ENCODE data around the gene HOXB3. TPM values are rescaled to one million over a fixed set of nuclear protein-coding genes. Genes with fewer than 3 reads are reported as not detected.

Gene HOXB3
- total RNA-seq, 2 donors from 2014 or later, result 26.8 to 33.3 TPM

DNA sequence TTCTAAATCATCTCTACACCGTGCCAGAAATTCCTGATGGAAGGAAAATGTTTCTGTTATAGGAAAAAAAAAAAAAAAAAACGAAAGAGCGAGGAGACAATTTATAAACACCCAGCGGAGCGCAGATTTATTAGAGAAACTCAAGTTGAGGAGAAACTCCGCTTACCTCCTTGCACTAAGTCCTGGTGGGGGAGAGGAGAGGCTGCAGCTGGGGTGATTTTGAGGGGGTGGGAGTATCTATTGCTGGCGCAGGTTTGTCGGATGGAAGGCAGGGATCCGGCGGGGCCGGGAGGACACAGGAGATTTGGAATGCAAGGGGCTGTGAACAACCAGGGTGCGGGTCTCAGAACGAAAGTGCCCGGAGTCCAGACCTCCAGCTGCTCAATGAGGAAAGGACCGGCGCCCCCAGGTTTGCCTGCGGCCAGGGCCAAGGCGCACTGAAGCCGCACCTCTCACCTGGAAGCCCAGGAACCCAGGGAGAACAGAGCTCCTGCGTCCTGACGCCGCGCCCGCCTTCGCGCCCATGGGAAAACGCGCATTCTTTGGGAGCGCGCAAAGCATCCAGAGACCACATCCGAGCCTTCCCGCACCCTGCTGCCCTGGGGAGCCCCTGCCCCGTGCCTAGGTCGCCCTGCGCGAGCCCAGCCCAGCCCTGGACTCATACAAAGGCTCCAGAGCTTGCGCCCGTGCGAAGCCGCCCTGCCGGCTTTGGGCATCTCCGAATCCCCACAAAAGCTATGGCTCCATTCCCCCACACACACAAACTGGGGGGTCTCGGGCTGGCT, 27.6 kb upstream of the HOXB3 start:
- Histone ChIP-seq H3K27ac (no peak overlapping the region), H3K4me3 (no peak overlapping the region), H3K4me1 (ENCODE audit: control insufficient read depth in 1 of 2, low read depth in 2 of 2) (peaks cover 1 to 20% of the 10 kb centered on the region in 2 donors), H3K27me3 (replicated peaks; ENCODE audit: insufficient read depth) (peaks cover 33% of the 10 kb centered on the region), H3K9me3 (no peaks in the 10 kb centered on the region), H3K36me3 (no peaks in the 10 kb centered on the region)
- DNase-seq (ENCODE audit: low spot score), result no peak
- TF ChIP-seq, protein P1, sequence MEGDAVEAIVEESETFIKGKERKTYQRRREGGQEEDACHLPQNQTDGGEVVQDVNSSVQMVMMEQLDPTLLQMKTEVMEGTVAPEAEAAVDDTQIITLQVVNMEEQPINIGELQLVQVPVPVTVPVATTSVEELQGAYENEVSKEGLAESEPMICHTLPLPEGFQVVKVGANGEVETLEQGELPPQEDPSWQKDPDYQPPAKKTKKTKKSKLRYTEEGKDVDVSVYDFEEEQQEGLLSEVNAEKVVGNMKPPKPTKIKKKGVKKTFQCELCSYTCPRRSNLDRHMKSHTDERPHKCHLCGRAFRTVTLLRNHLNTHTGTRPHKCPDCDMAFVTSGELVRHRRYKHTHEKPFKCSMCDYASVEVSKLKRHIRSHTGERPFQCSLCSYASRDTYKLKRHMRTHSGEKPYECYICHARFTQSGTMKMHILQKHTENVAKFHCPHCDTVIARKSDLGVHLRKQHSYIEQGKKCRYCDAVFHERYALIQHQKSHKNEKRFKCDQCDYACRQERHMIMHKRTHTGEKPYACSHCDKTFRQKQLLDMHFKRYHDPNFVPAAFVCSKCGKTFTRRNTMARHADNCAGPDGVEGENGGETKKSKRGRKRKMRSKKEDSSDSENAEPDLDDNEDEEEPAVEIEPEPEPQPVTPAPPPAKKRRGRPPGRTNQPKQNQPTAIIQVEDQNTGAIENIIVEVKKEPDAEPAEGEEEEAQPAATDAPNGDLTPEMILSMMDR (IDR thresholded peaks at IDR 0.05), result no peak
- no peak for ATAC-seq (ENCODE audit: insufficient number of reproducible peaks, low FRiP score, low read depth)

DNA sequence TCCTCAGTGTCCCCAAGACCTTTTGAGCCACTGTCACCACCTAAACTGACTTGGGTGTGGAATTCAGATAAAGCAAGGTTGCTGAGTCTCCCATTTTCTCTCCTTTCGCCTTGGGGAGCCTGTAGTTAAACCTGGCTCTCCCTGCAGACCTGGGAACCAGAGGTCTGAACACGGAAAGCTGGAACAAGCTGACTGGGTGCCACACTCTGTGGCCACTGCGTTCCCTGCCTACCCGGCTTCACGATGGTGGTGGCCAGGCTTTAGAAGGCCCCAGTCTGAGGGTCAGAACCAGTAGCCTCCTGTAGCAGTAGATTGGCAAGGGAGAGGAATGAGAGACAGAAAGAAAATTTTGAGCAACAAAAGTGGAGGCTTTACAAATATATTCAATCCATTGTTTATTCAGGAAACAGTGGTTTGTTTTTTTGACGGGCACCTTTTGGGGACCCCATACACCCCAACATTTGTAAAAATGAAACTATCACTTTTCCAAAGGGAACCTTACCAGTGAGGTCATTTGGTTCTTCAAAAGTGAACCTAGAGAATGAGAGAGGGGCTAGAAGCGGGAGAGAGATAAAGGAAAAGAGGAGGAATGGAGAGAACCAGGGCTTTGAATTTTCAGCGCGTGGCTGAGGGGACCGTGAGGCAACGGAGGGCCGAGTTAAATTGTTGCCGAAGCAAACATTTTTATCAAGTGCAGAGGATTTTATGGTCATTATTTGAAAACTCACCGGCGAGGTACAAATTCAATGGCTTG, 26.9 kb upstream of the HOXB3 start:
- peaks cover 4 to 27% of the 10 kb centered on the region in 2 donors for H3K4me1 ChIP-seq (ENCODE audit: control insufficient read depth in 1 of 2, low read depth in 2 of 2)
- H3K4me3 ChIP-seq, result no peak overlapping the region
- H3K36me3 ChIP-seq, result no peaks in the 10 kb centered on the region
- TF ChIP-seq, protein P1 (IDR thresholded peaks at IDR 0.05), result no peak
- H3K27ac ChIP-seq, result no peak overlapping the region
- peaks cover 33% of the 10 kb centered on the region for H3K27me3 ChIP-seq (replicated peaks; ENCODE audit: insufficient read depth)
- DNase-seq (ENCODE audit: low spot score) (no peak), ATAC-seq (ENCODE audit: insufficient number of reproducible peaks, low FRiP score, low read depth) (no peak)
- no peaks in the 10 kb centered on the region for H3K9me3 ChIP-seq

DNA sequence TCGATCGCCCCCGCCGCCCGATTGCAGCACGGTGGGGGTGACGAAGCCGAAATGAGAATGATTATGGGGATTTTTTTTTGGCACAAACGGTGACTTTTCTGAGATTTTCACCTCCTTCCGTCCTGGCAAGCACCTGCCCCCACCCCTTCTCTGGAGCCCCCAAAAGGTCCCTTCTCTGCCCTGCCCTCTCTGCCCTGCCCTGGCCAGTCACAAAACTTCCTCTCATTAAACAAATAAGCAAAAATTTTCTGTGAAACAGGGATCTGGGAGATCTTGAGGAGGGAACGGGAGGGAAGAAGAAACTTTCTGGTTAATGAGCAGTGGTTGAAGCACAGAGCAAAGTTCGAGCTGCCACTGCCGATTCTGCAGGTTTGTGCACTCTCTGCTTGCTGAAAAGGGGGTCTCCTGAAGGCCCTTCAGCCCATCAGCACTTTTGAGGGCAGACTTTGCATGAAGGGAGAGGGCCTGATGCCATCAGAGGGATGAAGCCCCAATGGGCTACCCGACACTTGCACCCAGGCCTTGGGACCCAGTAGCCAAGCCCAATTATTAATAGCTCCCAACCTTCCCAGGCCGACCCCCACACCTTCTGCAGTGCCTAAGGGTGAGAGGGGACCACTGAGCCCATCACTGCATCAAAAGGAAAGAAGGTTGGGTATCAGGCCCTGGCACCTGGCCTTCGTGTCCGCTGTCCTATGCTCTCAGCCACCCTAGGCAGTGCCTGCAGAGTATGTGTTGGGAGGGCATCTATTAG, 26.1 kb upstream of the HOXB3 start:
- Histone ChIP-seq H3K4me3 (no peak overlapping the region), H3K4me1 (ENCODE audit: control insufficient read depth in 1 of 2, low read depth in 2 of 2) (peaks cover 4 to 35% of the 10 kb centered on the region in 2 donors), H3K27ac (no peak overlapping the region), H3K27me3 (replicated peaks; ENCODE audit: insufficient read depth) (peaks cover 31% of the 10 kb centered on the region), H3K36me3 (no peaks in the 10 kb centered on the region), H3K9me3 (no peaks in the 10 kb centered on the region)
- TF ChIP-seq, protein P1 (IDR thresholded peaks at IDR 0.05), result no peak
- DNase-seq (ENCODE audit: low spot score) (no peak), ATAC-seq (ENCODE audit: insufficient number of reproducible peaks, low FRiP score, low read depth) (no peak)

DNA sequence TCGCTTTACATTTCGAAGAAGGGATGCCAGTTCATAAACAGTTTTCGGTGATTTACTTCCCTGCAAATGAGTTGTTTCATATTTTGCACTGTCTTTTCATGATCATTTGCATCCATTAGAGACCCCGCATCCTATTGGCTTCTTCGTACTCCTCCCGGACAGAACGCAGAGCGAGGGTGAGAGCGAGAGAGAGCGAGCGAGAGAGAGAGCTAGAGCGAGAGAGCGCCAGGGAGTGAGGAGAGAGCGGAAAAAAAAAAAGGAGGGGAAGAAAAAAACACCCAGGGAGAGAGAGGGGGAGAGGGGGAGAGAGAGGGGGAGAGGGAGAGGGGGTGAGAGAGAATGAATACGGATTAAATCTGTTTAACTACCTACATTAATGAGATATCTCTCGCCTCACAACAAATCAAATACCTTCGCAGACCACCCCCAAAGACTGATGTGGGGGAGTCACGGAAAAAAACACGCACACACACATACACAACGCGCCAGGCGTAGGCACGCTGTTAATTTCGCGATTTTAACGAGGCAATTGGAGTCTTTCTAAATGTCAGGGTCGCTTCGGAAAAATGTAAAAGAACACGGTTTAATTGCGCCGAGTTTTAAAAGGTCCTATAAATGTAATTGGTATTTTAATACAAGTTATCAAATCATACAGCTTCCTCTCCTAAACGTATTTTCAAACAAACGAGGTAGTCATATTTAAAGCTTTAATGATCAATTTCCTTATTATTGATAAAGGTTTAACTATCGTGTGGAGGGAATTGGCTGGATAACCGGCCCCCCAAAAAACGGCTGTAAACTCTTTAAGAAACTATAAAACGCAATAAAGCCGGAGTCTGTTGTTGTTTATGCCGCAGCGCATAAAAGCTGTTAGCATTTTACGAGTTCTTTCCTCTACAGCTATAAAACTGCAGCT, 25.3 kb upstream of the HOXB3 start, which contains the start of gene HOXB8:
HOXB8 (minus strand) TSS at position 246 of the 916 bp plus-strand sequence. CDS start 588 bp downstream, outside the sequence.
- Histone ChIP-seq H3K4me1 (ENCODE audit: control insufficient read depth in 1 of 2, low read depth in 2 of 2) (peaks cover 4 to 40% of the 10 kb centered on the region in 2 donors), H3K4me3 (peak within 1 kb of the TSS; percentile 81), H3K9me3 (no peaks in the 10 kb centered on the region), H3K27me3 (replicated peaks; ENCODE audit: insufficient read depth) (peaks cover 29% of the 10 kb centered on the region), H3K36me3 (no peaks in the 10 kb centered on the region), H3K27ac (no peak within 1 kb of the TSS)
- ATAC-seq (ENCODE audit: insufficient number of reproducible peaks, low FRiP score, low read depth) (no peak), DNase-seq (ENCODE audit: low spot score) (no peak)
- TF ChIP-seq, protein P1 (IDR thresholded peaks at IDR 0.05), result no peak

All from thoracic aorta (tissue), 2 donors.